Measurements from ENCODE around the gene OGFRL1.

Gene OGFRL1

GRCh38 chr6:71287038-71287437, 1.6 kb upstream of the OGFRL1 start:
- no peak for DNase-seq (ENCODE audit: low spot score)

GRCh38 chr6:71287926-71288227, 734 bp upstream of the OGFRL1 start:
- no peak for DNase-seq (ENCODE audit: low spot score)

- DNase-seq (ENCODE audit: low spot score): peak; percentile 70
These were observed 609 bp downstream of the OGFRL1 start for GRCh38 chr6:71289039-71289801.

- DNase-seq (ENCODE audit: low spot score): no peak
These were observed 1.2 kb downstream of the OGFRL1 start for GRCh38 chr6:71289802-71290175.

- no peak for DNase-seq (ENCODE audit: low spot score)
These were observed 2.0 kb downstream of the OGFRL1 start for GRCh38 chr6:71290611-71291010.

- no peak for DNase-seq (ENCODE audit: low spot score)
These were observed 3.4 kb downstream of the OGFRL1 start for GRCh38 chr6:71292001-71292400.

- no peak for DNase-seq (ENCODE audit: low spot score)
These were observed 5.5 kb downstream of the OGFRL1 start for GRCh38 chr6:71294121-71294523.

- peak; percentile 15 for DNase-seq (ENCODE audit: low spot score)
These were observed 9.8 kb downstream of the OGFRL1 start for GRCh38 chr6:71298459-71298858.

GRCh38 chr6:71299541-71300470, 11.2 kb downstream of the OGFRL1 start:
- no peak for DNase-seq (ENCODE audit: low spot score)

- DNase-seq (ENCODE audit: low spot score): no peak
These were observed 12.1 kb downstream of the OGFRL1 start for GRCh38 chr6:71300561-71301168.

GRCh38 chr6:71301546-71301945, 12.9 kb downstream of the OGFRL1 start:
- DNase-seq (ENCODE audit: low spot score): no peak

GRCh38 chr6:71309656-71310055, 21.0 kb downstream of the OGFRL1 start:
- no peak for DNase-seq (ENCODE audit: low spot score)

- no peak for DNase-seq (ENCODE audit: low spot score)
These were observed 21.6 kb downstream of the OGFRL1 start for GRCh38 chr6:71310261-71310660.

- no peak for DNase-seq (ENCODE audit: low spot score)
These were observed 23.5 kb downstream of the OGFRL1 start for GRCh38 chr6:71312089-71312488.

GRCh38 chr6:71317441-71317840, 28.8 kb downstream of the OGFRL1 start:
- no peak for DNase-seq (ENCODE audit: low spot score)

- DNase-seq (ENCODE audit: low spot score): no peak
These were observed 31.4 kb downstream of the OGFRL1 start for GRCh38 chr6:71320041-71320440.

- no peak for DNase-seq (ENCODE audit: low spot score)
These were observed 32.7 kb downstream of the OGFRL1 start for GRCh38 chr6:71321314-71321713.

GRCh38 chr6:71324194-71324785, 35.7 kb downstream of the OGFRL1 start:
- DNase-seq (ENCODE audit: low spot score): no peak

GRCh38 chr6:71326611-71327010, 38.0 kb downstream of the OGFRL1 start:
- DNase-seq (ENCODE audit: low spot score): no peak

- no peak for DNase-seq (ENCODE audit: low spot score)
These were observed 41.9 kb downstream of the OGFRL1 start for GRCh38 chr6:71330501-71330900.

GRCh38 chr6:71332012-71332411, 43.4 kb downstream of the OGFRL1 start:
- DNase-seq (ENCODE audit: low spot score): no peak

- DNase-seq (ENCODE audit: low spot score): no peak
These were observed 44.4 kb downstream of the OGFRL1 start for GRCh38 chr6:71333050-71333449.

GRCh38 chr6:71333697-71334096, 45.1 kb downstream of the OGFRL1 start:
- no peak for DNase-seq (ENCODE audit: low spot score)
